Common myeloid progenitor, CD34-positive (primary cell): ENCODE data around the gene MYOZ2.
"Not testable (repeated sequence)": the region's sequence is repeated elsewhere in the genome, so short reads cannot be mapped to it uniquely, and the experiment has no call there.

Source experiments
- CTCF ChIA-PET: fragments of 350-600 bp; sonication (Branson Sonifier 250); formaldehyde crosslinking; loops from one replicate; lab custom pipeline; 2021; ENCODE audit warnings: antibody characterized with exemption; lab: Charles Lee
- POLR2A ChIA-PET: fragments of 350-600 bp; sonication (Branson Sonifier 250); formaldehyde crosslinking; loops from one replicate; lab custom pipeline; 2021; ENCODE audit warnings: antibody characterized with exemption; lab: Charles Lee
- DNase-seq, 3 donors: peaks; one replicate each; pipeline versions ENCODE4 v3.0.0 to v3.0.0-alpha.2; 2013
- H3K27ac ChIP-seq, 2 experiments: 1 replicate in 1 of 2; 2 replicates in 1 of 2; pipeline ENCODE4 v1.7.0; 2013; ENCODE audit warnings: inconsistent platforms in 2 of 2, low read length in 2 of 2, mild to moderate bottlenecking in 2 of 2, low read depth in 1 of 2, moderate library complexity in 1 of 2; ENCODE audit not compliant: severe bottlenecking in 2 of 2, insufficient read depth in 1 of 2, poor library complexity in 1 of 2
- H3K27me3 ChIP-seq, 5 experiments: replicated peaks in 2 of 5; 1 replicate in 3 of 5; 2 replicates in 2 of 5; pipeline versions ENCODE4 v1.6.1 to v1.7.0; 2013; ENCODE audit warnings: low read length in 4 of 5, mild to moderate bottlenecking in 2 of 5, moderate library complexity in 2 of 5, inconsistent platforms in 1 of 5; ENCODE audit not compliant: insufficient read depth in 5 of 5, control insufficient read depth in 4 of 5
- H3K36me3 ChIP-seq, 4 experiments: 1 replicate in 2 of 4; 2 replicates in 2 of 4; pipeline versions ENCODE4 v1.6.1 to v1.7.0; 2013; ENCODE audit warnings: low read length in 3 of 4, control low read depth in 1 of 4, mild to moderate bottlenecking in 1 of 4; ENCODE audit not compliant: control insufficient read depth in 4 of 4, insufficient read depth in 4 of 4
- H3K4me1 ChIP-seq, 4 experiments: 1 replicate in 3 of 4; 2 replicates in 1 of 4; pipeline versions ENCODE4 v1.6.1 to v1.7.1; 2013; ENCODE audit warnings: low read length in 3 of 4, mild to moderate bottlenecking in 3 of 4, control low read depth in 1 of 4, inconsistent platforms in 1 of 4, moderate library complexity in 1 of 4; ENCODE audit not compliant: control insufficient read depth in 4 of 4, insufficient read depth in 4 of 4; ENCODE audit errors: control extremely low read depth in 1 of 4
- H3K4me3 ChIP-seq, 7 experiments: 1 replicate in 4 of 7; 2 replicates in 3 of 7; pipeline versions ENCODE4 v1.5.1 to v1.7.0; 2013; ENCODE audit warnings: mild to moderate bottlenecking in 7 of 7, low read length in 6 of 7, moderate library complexity in 6 of 7, inconsistent platforms in 2 of 7, low read depth in 2 of 7, control low read depth in 1 of 7; ENCODE audit not compliant: insufficient read depth in 4 of 7, control insufficient read depth in 1 of 7; ENCODE audit errors: extremely low read depth in 1 of 7
- H3K9me3 ChIP-seq, 5 experiments: 1 replicate in 4 of 5; 2 replicates in 1 of 5; pipeline versions ENCODE4 v1.6.1 to v1.7.1; 2013; ENCODE audit warnings: low read length in 4 of 5, mild to moderate bottlenecking in 2 of 5, inconsistent platforms in 1 of 5, low read depth in 1 of 5, moderate library complexity in 1 of 5; ENCODE audit not compliant: control insufficient read depth in 4 of 5, insufficient read depth in 2 of 5; ENCODE audit errors: control extremely low read depth in 1 of 5
- WGBS: methylation state at CpG from one replicate; pipeline ENCODE4 v1.1.5; 2013; ENCODE audit not compliant: insufficient coverage; 5-methylcytosine and 5-hydroxymethylcytosine counted together

MYOZ2 gene

DNA sequence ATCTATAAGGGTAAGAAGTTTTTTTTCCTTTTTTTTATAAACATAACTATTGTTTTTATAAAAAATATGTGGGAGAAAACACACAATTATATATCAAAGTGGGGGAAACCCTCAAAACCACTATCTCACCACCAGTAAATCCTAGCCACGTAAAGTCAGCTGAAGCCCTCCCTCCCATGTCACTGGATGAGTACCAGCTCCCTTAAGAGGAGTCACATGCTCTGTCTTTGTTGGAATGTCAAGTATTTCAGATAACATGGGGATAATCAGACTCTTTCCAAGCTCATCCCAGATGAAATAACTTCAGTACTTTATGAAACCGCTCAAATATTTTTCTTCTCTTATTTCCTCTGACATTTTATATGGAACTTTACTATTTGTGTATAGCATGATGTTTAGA lies 2.4 kb downstream of the MYOZ2 start:
- Histone ChIP-seq H3K27ac (no peak overlapping the region), H3K36me3 (no peaks in the 10 kb centered on the region), H3K4me3 (no peak overlapping the region), H3K4me1 (peaks cover 8 to 18% (median 12%) of the 10 kb centered on the region in 4 experiments), H3K9me3 (no peaks in the 10 kb centered on the region), H3K27me3 (no peaks in the 10 kb centered on the region)
- ChIA-PET CTCF (interaction anchor here (0.8 to 1.0 kb wide), 2 partner anchors 14 to 22 kb away, joined by 3 read pairs; no protein-coding TSS in a partner anchor), POLR2A (no interaction called here)
- WGBS: 0% methylated on average over 1 of the region's 2 CpGs
- DNase-seq: no peak

DNA sequence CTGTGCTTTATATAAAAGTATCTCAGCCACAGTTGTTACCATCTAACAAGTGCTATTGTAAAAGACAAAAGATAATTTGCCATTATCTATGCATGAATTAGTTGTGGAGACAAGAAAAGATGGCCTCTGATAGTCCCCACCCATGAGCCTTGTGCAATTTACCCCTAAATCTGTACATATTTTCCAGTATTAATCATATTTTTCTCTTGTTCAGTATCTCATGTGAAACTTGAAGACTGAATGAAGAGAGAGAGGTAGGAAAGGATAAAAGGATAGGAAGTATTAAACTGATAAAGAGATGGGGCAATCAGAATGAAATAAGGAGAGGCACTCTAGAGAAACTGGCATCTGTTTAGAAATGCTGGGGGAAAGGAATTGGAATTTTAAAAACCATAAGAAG lies 3.7 kb downstream of the MYOZ2 start:
- no peaks in the 10 kb centered on the region for H3K27me3 ChIP-seq
- peak overlapping the region in 1 of 2 experiments; percentile 6 for H3K27ac ChIP-seq
- DNase-seq: no peak
- ChIA-PET POLR2A (no interaction called here), CTCF (interaction anchor here (1.5 kb wide), 1 partner anchor 73 kb away, joined by 4 read pairs; the partner anchor contains the start of gene USP53)
- peak overlapping the region in 2 of 7 experiments; percentile 26 to 29 for H3K4me3 ChIP-seq
- H3K9me3 ChIP-seq: no peaks in the 10 kb centered on the region
- no peaks in the 10 kb centered on the region for H3K36me3 ChIP-seq
- H3K4me1 ChIP-seq: peaks cover 8 to 18% (median 12%) of the 10 kb centered on the region in 4 experiments

DNA sequence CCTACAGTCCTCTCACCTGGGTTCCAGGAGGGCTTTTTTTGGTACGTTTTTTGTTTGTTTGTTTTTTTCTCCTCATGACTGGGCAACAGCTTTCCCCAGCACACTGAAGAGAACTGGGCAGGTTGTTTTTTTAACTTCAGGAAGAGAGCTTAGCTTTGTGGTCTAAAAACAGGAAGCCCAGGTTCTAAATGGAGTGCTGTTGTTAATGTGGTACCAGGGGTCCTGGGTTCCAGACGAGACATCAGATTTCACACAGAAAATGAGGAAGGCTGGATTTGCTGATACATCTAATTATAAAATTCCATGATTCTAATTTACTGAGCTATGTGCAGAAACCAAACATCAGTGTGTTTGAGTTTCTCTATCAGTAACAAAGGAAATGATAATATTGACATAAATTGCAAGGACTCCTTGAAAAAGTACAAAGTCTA lies 4.2 kb downstream of the MYOZ2 start:
- Histone ChIP-seq H3K27me3 (no peaks in the 10 kb centered on the region), H3K9me3 (no peaks in the 10 kb centered on the region), H3K4me1 (peaks cover 8 to 18% (median 12%) of the 10 kb centered on the region in 4 experiments), H3K36me3 (no peaks in the 10 kb centered on the region), H3K27ac (peak overlapping the region in 1 of 2 experiments; percentile 6), H3K4me3 (peak overlapping the region in 3 of 7 experiments; percentile 7 to 29 (median 26))
- POLR2A ChIA-PET: no interaction called here
- WGBS: 0% methylated on average over 1 of the region's 2 CpGs
- CTCF ChIA-PET: interaction anchor here (1.5 kb wide), 1 partner anchor 72 kb away, joined by 4 read pairs; the partner anchor contains the start of gene USP53
- peak; percentile 20 to 67 (median 59) for DNase-seq

DNA sequence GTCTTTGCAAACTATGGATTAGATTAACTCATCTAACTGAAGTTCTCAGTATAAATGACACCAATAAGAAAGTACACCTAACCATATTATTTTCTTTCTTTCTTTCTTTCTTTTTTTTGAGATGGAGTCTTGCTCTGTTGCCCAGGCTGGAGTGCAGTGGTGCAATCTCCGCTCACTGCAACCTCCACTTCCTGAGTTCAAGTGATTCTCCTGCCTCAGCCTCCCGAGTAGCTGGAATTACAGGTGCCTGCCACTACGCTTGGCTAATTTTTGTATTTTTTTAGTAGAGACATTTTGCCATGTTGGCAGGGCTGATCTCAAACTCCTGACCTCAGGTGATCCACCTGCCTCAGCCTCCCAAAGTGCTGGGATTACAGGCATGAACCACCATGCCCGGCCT lies 5.7 kb downstream of the MYOZ2 start:
- H3K36me3 ChIP-seq, H3K27me3 ChIP-seq, H3K27ac ChIP-seq, H3K9me3 ChIP-seq, H3K4me3 ChIP-seq, CTCF ChIA-PET, POLR2A ChIA-PET, DNase-seq: not testable (repeated sequence)
- 90% methylated on average over 2 of the region's 4 CpGs for WGBS
- peaks cover 8 to 18% (median 12%) of the 10 kb centered on the region in 4 experiments for H3K4me1 ChIP-seq

DNA sequence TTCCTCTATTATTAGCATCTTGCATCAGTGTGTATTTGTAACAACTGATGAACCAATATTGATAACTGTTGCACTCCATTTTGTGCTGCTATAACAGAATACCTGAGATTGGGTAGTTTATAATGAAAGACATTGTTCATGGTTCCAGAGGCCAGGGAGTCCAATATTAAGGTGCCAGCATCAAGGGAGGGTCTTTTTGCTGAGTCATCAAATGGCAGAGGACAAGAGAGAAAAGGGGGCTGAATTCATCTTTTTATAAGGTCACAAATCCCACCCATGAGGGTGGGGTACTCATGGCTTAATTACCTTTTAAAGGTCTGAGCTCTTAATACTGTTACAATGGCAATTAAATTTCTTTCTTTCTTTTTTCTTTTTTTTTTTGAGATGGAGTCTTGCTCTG lies 7.2 kb downstream of the MYOZ2 start:
- POLR2A ChIA-PET: no interaction called here
- Histone ChIP-seq H3K4me3 (no peak overlapping the region), H3K36me3 (no peaks in the 10 kb centered on the region), H3K27ac (no peak overlapping the region), H3K27me3 (no peaks in the 10 kb centered on the region), H3K9me3 (no peaks in the 10 kb centered on the region), H3K4me1 (peaks cover 8 to 18% (median 12%) of the 10 kb centered on the region in 4 experiments)
- DNase-seq: no peak
- CTCF ChIA-PET: no interaction called here

DNA sequence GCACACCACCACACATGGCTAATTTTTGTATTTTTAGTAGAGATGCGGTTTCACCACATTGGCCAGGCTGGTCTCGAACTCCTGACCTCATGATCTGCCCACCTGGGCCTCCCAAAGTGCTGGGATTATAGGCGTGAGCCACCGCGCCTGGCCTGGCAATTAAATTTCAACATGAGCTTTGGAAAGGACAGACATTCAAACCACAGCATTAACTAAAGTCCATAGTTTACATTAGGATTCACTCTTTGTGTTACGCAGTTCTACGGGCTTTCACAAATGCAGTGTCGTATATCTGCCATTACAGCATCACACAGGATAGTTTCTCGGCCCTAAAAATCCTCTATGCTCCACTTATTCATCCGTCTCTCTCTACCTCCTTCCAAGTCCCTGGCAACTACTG lies 7.7 kb downstream of the MYOZ2 start:
- CTCF ChIA-PET, DNase-seq, POLR2A ChIA-PET, H3K27me3 ChIP-seq, H3K4me3 ChIP-seq, H3K36me3 ChIP-seq, H3K9me3 ChIP-seq, H3K27ac ChIP-seq: not testable (repeated sequence)
- peaks cover 8 to 16% (median 12%) of the 10 kb centered on the region in 4 experiments for H3K4me1 ChIP-seq
- WGBS: 100% methylated on average over 7 of the region's 10 CpGs

DNA sequence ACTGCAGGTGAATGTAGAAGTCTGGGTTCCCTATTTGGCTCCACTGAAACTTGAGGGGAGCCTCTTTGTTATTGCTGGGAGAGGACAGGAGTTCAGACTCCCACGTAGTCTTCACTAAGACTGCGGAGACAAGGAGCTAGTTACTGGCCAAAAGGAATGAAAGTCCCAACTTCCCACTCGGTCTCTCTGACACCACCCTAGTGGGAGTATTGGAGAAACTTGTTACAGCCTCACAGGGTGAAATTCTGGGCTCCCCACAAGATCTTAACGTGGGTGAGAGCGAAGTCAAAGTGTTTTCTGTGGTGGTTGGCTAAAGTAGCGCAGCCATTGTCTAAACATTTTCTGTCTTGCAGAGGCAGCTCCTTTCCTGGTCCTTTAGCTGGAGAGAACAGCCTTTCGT lies 13.5 kb downstream of the MYOZ2 start:
- Histone ChIP-seq H3K9me3 (no peaks in the 10 kb centered on the region), H3K36me3 (no peaks in the 10 kb centered on the region), H3K4me1 (no peaks in the 10 kb centered on the region), H3K27ac (no peak overlapping the region), H3K4me3 (no peak overlapping the region), H3K27me3 (no peaks in the 10 kb centered on the region)
- no peak for DNase-seq
- WGBS: 100% methylated on average over 3 of the region's 7 CpGs
- ChIA-PET CTCF (interaction anchor here (1.2 to 1.6 kb wide), 2 partner anchors 12 to 18 kb away, joined by 3 to 4 read pairs; no protein-coding TSS in a partner anchor), POLR2A (no interaction called here)
